ENCODE measurements around the gene SNPH. TPM values are rescaled to one million over a fixed set of nuclear protein-coding genes. Genes with fewer than 3 reads are reported as not detected.

Gene SNPH
- total and polyA plus RNA-seq, 2 donors from 2014 or later, result 3.1 TPM

DNA sequence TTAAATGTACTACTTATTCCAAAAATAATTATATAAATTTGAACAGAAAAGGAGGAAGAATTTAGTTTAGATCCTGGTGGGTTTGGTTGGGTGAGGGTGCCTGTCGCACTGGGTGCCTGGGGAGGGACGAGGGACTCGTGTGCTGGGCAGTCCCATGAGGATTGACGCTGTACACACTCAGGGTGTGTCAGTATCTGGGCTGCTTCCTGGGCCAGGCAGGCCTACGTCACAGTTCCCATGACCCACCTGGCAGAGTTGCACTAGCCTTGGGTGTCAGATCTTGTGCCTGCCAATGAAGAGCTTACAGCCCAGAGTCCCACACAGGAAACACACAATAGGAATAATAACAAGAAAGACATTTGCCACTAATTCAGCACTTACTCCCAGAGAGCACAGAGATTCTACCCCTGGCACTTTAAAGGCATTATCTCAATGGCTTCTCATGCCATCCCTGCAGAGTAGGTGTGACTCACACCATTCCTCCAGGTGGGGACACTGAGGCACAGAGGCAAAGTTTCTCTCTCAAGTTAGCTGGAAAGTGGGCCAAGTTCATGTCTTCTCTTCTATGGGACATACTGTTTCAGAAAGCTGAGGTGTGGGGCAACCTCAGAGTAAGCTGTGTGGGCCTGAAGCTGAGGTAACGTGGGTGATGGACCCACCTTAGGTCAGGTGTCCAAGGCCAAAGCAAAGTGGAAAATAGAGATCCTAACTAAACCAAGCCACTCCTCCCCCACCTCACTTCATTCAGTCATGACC is 64.2 kb downstream of the SNPH start:
- Histone ChIP-seq H3K27me3 (ENCODE audit: control insufficient read depth, insufficient read depth, low read length) (no peaks in the 10 kb centered on the region), H3K4me3 (ENCODE audit: low read length in 3 of 3) (no peak overlapping the region), H3K9ac (ENCODE audit: low read length in 3 of 3) (no peak overlapping the region), H3K4me1 (ENCODE audit: control insufficient read depth in 2 of 3, insufficient read depth in 2 of 3, low read depth in 1 of 3, low read length in 3 of 3) (peaks cover 5 to 46% (median 45%) of the 10 kb centered on the region in 3 donors), H3K9me3 (ENCODE audit: control insufficient read depth in 2 of 3, insufficient read depth in 1 of 3, low read length in 3 of 3) (no peaks in the 10 kb centered on the region), H3K36me3 (ENCODE audit: control insufficient read depth in 2 of 3, insufficient read depth in 3 of 3, low read length in 3 of 3) (no peaks in the 10 kb centered on the region), H3K27ac (ENCODE audit: low read depth in 2 of 2, low read length in 2 of 2) (peak overlapping the region; percentile 67 to 99)
- TF ChIP-seq, protein P1, sequence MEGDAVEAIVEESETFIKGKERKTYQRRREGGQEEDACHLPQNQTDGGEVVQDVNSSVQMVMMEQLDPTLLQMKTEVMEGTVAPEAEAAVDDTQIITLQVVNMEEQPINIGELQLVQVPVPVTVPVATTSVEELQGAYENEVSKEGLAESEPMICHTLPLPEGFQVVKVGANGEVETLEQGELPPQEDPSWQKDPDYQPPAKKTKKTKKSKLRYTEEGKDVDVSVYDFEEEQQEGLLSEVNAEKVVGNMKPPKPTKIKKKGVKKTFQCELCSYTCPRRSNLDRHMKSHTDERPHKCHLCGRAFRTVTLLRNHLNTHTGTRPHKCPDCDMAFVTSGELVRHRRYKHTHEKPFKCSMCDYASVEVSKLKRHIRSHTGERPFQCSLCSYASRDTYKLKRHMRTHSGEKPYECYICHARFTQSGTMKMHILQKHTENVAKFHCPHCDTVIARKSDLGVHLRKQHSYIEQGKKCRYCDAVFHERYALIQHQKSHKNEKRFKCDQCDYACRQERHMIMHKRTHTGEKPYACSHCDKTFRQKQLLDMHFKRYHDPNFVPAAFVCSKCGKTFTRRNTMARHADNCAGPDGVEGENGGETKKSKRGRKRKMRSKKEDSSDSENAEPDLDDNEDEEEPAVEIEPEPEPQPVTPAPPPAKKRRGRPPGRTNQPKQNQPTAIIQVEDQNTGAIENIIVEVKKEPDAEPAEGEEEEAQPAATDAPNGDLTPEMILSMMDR (IDR thresholded peaks at IDR 0.05; ENCODE audit: borderline replicate concordance, extremely low read depth, insufficient read depth), result no peak
- no peak for FAIRE-seq
- DNase-seq, result peak in 1 of 5 donors; percentile 22
- intact Hi-C loops (cut with DNase I), result no loop called here

DNA sequence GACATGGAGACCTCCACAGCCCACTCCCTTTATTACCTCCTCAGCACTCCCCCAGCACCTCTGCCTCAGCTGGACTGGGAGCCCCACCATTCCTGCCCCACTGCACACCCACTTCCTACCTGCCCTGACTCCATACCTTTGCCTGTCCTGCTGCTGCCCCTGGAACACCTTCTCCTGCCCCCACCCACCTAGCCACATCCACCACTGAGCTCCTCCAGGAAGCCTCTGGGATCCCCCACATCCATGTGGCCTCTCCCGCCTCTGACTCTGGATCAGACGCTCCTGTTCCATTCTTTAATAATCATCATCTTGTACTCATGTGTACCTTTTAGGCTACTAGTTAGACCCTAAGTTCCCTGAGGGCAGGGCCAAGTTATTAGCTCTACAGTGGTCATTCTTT is 65.0 kb downstream of the SNPH start:
- no peak for FAIRE-seq
- Histone ChIP-seq H3K36me3 (ENCODE audit: control insufficient read depth in 2 of 3, insufficient read depth in 3 of 3, low read length in 3 of 3) (no peaks in the 10 kb centered on the region), H3K27me3 (ENCODE audit: control insufficient read depth, insufficient read depth, low read length) (no peaks in the 10 kb centered on the region), H3K9me3 (ENCODE audit: control insufficient read depth in 2 of 3, insufficient read depth in 1 of 3, low read length in 3 of 3) (no peaks in the 10 kb centered on the region), H3K27ac (ENCODE audit: low read depth in 2 of 2, low read length in 2 of 2) (peak overlapping the region in 1 of 2 donors; percentile 67), H3K9ac (ENCODE audit: low read length in 3 of 3) (no peak overlapping the region), H3K4me1 (ENCODE audit: control insufficient read depth in 2 of 3, insufficient read depth in 2 of 3, low read depth in 1 of 3, low read length in 3 of 3) (peaks cover 4 to 46% (median 43%) of the 10 kb centered on the region in 3 donors), H3K4me3 (ENCODE audit: low read length in 3 of 3) (no peak overlapping the region)
- TF ChIP-seq, protein P1 (IDR thresholded peaks at IDR 0.05; ENCODE audit: borderline replicate concordance, extremely low read depth, insufficient read depth), result no peak
- intact Hi-C loops (cut with DNase I), result no loop called here
- no peak for DNase-seq

DNA sequence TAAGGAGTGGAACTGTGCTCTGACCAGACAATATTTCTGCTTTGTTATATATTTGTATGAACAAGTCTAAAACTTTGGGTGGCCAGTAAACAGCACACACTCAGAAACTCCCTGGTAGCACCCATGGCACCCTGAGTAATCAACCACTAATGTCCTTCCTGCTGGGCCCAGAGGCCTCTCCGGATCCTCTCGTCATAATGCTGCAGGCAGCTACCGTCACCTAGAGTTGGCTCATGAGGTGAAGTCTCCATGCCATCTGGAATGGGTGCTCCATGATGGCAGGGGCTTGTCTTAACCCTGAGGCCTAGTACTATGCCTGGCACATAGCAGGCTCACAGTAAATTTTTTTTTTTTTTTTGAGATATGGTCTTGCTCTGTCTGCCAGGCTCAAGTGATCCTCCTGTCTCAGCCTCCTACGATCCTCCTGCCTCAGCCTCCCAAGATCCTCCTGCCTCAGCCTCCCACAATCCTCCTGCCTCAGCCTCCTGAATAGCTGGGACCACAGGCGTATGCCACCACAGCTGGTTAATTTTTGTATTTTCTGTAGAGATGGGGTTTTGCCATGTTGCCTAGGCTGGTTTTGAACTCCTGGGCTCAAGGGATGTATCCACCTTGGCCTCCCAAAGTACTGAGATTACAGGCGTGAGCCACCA is 65.8 kb downstream of the SNPH start:
- DNase-seq (no peak), FAIRE-seq (no peak)

More for the DNA sequence above, 65.8 kb downstream of the SNPH start:
- Histone ChIP-seq H3K4me1 (ENCODE audit: control insufficient read depth in 2 of 3, insufficient read depth in 2 of 3, low read depth in 1 of 3, low read length in 3 of 3) (peaks cover 0 to 46% (median 41%) of the 10 kb centered on the region in 3 donors), H3K36me3 (ENCODE audit: control insufficient read depth in 2 of 3, insufficient read depth in 3 of 3, low read length in 3 of 3) (no peaks in the 10 kb centered on the region), H3K9me3 (ENCODE audit: control insufficient read depth in 2 of 3, insufficient read depth in 1 of 3, low read length in 3 of 3) (no peaks in the 10 kb centered on the region), H3K27ac (ENCODE audit: low read depth in 2 of 2, low read length in 2 of 2) (no peak overlapping the region), H3K9ac (ENCODE audit: low read length in 3 of 3) (no peak overlapping the region), H3K27me3 (ENCODE audit: control insufficient read depth, insufficient read depth, low read length) (no peaks in the 10 kb centered on the region), H3K4me3 (ENCODE audit: low read length in 3 of 3) (no peak overlapping the region)
- intact Hi-C loops (cut with DNase I), result no loop called here
- TF ChIP-seq, protein P1 (IDR thresholded peaks at IDR 0.05; ENCODE audit: borderline replicate concordance, extremely low read depth, insufficient read depth), result no peak
